Right lobe of liver (tissue), 4 donors: ENCODE data around the gene PTH2.

Experiments used
- POLR2A ChIP-seq: fragments of 450-650 bp; IDR thresholded peaks from one replicate; pipeline ENCODE4 v1.6.1; 2017; ENCODE audit warnings: antibody characterized with exemption, mild to moderate bottlenecking
- TF ChIP-seq, protein P1 (sequence below), 4 donors: fragments of 200-600 bp in 3 of 4; fragments of 450-650 bp in 1 of 4; IDR thresholded peaks; one replicate each; pipeline versions ENCODE4 v1.5.1 to v1.8.0; 2016 to 2022; ENCODE audit warnings: antibody characterized with exemption in 4 of 4, mild to moderate bottlenecking in 2 of 4
- donor health status: DM: no; HTN: no; CAD: no.
- donor health status: DM: no; HTN: no; CAD: no.
- donor health status: DM: no; HTN: yes; CAD: no.

DNA sequence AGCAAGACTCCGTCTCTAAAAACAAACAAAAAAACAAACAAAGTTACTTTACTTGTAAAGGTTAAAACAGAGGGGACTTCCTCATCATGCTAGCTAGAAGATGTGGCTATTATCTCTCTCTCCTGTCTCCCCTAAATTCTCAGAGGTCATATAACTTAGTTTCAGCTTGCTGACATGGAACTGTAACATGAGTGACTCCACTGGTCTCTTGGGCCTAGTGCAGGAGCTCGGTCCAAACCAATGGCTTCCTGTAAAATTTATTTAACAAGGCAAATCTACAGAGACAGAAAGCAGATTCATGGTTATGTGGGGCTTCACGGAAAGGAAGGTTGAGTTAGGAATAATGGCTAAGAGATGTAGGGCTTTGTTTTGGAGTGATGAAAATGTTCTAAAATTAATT lies 44.7 kb downstream of the PTH2 start:
- TF ChIP-seq, protein P1, sequence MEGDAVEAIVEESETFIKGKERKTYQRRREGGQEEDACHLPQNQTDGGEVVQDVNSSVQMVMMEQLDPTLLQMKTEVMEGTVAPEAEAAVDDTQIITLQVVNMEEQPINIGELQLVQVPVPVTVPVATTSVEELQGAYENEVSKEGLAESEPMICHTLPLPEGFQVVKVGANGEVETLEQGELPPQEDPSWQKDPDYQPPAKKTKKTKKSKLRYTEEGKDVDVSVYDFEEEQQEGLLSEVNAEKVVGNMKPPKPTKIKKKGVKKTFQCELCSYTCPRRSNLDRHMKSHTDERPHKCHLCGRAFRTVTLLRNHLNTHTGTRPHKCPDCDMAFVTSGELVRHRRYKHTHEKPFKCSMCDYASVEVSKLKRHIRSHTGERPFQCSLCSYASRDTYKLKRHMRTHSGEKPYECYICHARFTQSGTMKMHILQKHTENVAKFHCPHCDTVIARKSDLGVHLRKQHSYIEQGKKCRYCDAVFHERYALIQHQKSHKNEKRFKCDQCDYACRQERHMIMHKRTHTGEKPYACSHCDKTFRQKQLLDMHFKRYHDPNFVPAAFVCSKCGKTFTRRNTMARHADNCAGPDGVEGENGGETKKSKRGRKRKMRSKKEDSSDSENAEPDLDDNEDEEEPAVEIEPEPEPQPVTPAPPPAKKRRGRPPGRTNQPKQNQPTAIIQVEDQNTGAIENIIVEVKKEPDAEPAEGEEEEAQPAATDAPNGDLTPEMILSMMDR (IDR thresholded peaks at IDR 0.05), result no peak
- TF ChIP-seq POLR2A, result no peak
